HepG2 (cell line): ENCODE measurements around the gene ANKRD39.

Source experiments
- ESRRA ChIP-seq: sonication (generic); formaldehyde crosslinking; IDR thresholded peaks from 2 replicates; pipeline ENCODE4 v1.5.1; 2020; ENCODE audit warnings: mild to moderate bottlenecking, low read depth, missing genetic modification reagents
- HNRNPK ChIP-seq: fragments of 200-400 bp; formaldehyde crosslinking; IDR thresholded peaks from 2 replicates; pipeline ENCODE4 v1.6.1; 2018; ENCODE audit warnings: low read length, low read depth, moderate library complexity, mild to moderate bottlenecking; ENCODE audit not compliant: poor library complexity, severe bottlenecking
- RAD21 ChIP-seq: fragments of 450-650 bp; formaldehyde crosslinking; IDR thresholded peaks from 2 replicates; pipeline ENCODE4 v1.5.0; 2020; ENCODE audit warnings: mild to moderate bottlenecking
- SOX6 ChIP-seq, 2 experiments: fragments of 450-650 bp in 1 of 2; sonication (generic) in 1 of 2; formaldehyde crosslinking in 1 of 2; IDR thresholded peaks; 2 replicates each; pipeline versions ENCODE4 v1.4.0 to v1.6.1; 2017 to 2020; ENCODE audit warnings: antibody characterized with exemption in 1 of 2, mild to moderate bottlenecking in 1 of 2, missing genetic modification reagents in 1 of 2
- TEAD3 ChIP-seq: optimal IDR thresholded peaks from 2 replicates; pipeline ENCODE3; 2016; ENCODE audit warnings: borderline replicate concordance
- ZNF317 ChIP-seq: sonication (generic); formaldehyde crosslinking; IDR thresholded peaks from 2 replicates; pipeline ENCODE4 v1.5.0; 2020; ENCODE audit warnings: mild to moderate bottlenecking, missing genetic modification reagents
- TF ChIP-seq, protein P1 (sequence below): IDR thresholded peaks from 2 replicates; pipeline ENCODE4 v1.6.1; 2012; ENCODE audit warnings: low read depth, low read length, improper control_type of control experiment
- TF ChIP-seq, protein P2 (sequence below), 2 experiments: sonication (generic) in 1 of 2; formaldehyde crosslinking in 1 of 2; IDR thresholded peaks; 2 replicates each; pipeline versions ENCODE4 v1.4.0 to v1.6.1; 2018 to 2020; ENCODE audit warnings: missing genetic modification reagents in 2 of 2, borderline replicate concordance in 1 of 2, low read depth in 1 of 2, mild to moderate bottlenecking in 1 of 2, missing biosample characterization in 1 of 2
- TF ChIP-seq, protein P3 (sequence below): sonication (generic); formaldehyde crosslinking; IDR thresholded peaks from 2 replicates; pipeline ENCODE4 v1.5.0; 2020; ENCODE audit warnings: mild to moderate bottlenecking, missing genetic modification reagents, moderate library complexity
- TF ChIP-seq, protein P4 (sequence below): sonication (generic); formaldehyde crosslinking; IDR thresholded peaks from 2 replicates; pipeline ENCODE4 v1.4.0; 2020; ENCODE audit warnings: low read depth, mild to moderate bottlenecking, missing genetic modification reagents

DNA sequence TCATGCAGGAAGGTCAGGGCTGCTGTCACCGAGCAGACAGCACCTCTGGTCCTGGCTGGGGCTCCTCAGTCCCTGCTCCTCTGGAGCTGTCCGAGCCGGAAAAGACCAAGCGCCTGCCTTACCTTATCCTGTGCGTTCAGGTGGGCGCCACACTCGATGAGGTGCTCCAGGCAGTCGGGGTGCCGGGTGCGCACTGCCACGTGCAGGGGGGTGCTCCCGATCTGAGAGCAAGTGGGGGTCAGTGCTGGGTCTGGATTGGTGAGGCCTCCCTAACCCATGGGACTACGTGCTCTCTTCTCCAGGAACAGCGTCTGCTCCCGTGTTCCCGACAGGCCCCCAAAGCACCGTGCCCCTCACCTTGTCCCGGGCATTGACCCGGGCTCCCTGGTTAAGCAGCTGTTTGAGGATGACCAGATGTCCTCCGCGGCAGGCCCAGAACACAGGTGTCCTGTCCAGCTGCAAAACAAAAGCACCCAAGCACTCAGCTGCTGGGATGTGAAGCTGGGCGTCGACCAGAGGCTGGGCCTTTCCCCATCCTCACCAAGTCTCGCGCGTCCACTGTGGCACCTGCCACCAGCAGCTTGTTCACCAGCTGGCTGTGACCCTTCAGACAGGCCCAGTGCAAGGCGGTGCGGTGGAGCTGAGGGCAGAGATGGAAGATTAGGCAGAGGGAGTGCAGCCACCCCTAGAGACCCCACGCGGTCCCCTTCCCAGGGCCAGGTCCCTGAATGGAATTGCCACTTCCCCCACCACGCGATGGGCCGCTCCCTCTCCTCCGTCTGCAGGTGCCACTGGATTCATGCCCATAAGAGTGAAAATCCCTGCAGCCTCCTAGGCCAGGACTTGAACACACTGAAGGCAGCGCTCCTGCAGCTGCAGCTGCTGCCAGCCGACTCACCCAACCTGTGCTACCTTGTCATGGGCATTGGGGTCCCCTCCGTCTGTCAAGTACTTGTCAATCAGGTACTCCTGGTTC lies 17.7 kb downstream of the ANKRD39 start:
- TF ChIP-seq ZNF317 (no peak), HNRNPK (no peak), TEAD3 (CRISPR knock-in tag) (no peak), RAD21 (no peak), ESRRA (CRISPR knock-in tag) (no peak), SOX6 (IDR thresholded peaks at IDR 0.05) (no peak), SOX6 (CRISPR knock-in tag; IDR thresholded peaks at IDR 0.05) (no peak)
- TF ChIP-seq, protein P1, sequence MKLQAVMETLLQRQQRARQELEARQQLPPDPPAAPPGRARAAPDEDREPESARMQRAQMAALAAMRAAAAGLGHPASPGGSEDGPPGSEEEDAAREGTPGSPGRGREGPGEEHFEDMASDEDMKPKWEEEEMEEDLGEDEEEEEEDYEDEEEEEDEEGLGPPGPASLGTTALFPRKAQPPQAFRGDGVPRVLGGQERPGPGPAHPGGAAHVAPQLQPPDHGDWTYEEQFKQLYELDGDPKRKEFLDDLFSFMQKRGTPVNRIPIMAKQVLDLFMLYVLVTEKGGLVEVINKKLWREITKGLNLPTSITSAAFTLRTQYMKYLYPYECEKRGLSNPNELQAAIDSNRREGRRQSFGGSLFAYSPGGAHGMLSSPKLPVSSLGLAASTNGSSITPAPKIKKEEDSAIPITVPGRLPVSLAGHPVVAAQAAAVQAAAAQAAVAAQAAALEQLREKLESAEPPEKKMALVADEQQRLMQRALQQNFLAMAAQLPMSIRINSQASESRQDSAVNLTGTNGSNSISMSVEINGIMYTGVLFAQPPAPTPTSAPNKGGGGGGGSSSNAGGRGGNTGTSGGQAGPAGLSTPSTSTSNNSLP, result no peak
- TF ChIP-seq, protein P2, sequence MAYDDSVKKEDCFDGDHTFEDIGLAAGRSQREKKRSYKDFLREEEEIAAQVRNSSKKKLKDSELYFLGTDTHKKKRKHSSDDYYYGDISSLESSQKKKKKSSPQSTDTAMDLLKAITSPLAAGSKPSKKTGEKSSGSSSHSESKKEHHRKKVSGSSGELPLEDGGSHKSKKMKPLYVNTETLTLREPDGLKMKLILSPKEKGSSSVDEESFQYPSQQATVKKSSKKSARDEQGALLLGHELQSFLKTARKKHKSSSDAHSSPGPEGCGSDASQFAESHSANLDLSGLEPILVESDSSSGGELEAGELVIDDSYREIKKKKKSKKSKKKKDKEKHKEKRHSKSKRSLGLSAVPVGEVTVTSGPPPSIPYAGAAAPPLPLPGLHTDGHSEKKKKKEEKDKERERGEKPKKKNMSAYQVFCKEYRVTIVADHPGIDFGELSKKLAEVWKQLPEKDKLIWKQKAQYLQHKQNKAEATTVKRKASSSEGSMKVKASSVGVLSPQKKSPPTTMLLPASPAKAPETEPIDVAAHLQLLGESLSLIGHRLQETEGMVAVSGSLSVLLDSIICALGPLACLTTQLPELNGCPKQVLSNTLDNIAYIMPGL (CRISPR knock-in tag; IDR thresholded peaks at IDR 0.05; ENCODE audit: borderline replicate concordance in 1 of 2, low read depth in 1 of 2), result no peak
- TF ChIP-seq, protein P3, sequence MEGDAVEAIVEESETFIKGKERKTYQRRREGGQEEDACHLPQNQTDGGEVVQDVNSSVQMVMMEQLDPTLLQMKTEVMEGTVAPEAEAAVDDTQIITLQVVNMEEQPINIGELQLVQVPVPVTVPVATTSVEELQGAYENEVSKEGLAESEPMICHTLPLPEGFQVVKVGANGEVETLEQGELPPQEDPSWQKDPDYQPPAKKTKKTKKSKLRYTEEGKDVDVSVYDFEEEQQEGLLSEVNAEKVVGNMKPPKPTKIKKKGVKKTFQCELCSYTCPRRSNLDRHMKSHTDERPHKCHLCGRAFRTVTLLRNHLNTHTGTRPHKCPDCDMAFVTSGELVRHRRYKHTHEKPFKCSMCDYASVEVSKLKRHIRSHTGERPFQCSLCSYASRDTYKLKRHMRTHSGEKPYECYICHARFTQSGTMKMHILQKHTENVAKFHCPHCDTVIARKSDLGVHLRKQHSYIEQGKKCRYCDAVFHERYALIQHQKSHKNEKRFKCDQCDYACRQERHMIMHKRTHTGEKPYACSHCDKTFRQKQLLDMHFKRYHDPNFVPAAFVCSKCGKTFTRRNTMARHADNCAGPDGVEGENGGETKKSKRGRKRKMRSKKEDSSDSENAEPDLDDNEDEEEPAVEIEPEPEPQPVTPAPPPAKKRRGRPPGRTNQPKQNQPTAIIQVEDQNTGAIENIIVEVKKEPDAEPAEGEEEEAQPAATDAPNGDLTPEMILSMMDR (CRISPR knock-in tag), result no peak
- TF ChIP-seq, protein P4, sequence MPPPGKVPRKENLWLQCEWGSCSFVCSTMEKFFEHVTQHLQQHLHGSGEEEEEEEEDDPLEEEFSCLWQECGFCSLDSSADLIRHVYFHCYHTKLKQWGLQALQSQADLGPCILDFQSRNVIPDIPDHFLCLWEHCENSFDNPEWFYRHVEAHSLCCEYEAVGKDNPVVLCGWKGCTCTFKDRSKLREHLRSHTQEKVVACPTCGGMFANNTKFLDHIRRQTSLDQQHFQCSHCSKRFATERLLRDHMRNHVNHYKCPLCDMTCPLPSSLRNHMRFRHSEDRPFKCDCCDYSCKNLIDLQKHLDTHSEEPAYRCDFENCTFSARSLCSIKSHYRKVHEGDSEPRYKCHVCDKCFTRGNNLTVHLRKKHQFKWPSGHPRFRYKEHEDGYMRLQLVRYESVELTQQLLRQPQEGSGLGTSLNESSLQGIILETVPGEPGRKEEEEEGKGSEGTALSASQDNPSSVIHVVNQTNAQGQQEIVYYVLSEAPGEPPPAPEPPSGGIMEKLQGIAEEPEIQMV (CRISPR knock-in tag), result no peak
